SK-N-SH treated with all-trans-retinoic acid at 6 μM for 48 hours (cell line): ENCODE results near the gene PTPRN2.

Experiments used
- ATAC-seq: fragments of 200-7000 bp; cut with Tn5 transposase; 3 replicates; pipeline ENCODE4 v1.9.1; 2020; ENCODE audit warnings: mild to moderate bottlenecking, moderate library complexity
- ARNTL ChIP-seq: fragments of 450-650 bp; formaldehyde crosslinking; IDR thresholded peaks from 2 replicates; pipeline ENCODE4 v1.5.0; 2020; ENCODE audit warnings: low read depth, mild to moderate bottlenecking, moderate library complexity, borderline replicate concordance
- BACH2 ChIP-seq: fragments of 250-450 bp; sonication (Bioruptor Pico); IDR thresholded peaks from 2 replicates; pipeline ENCODE4 v1.9.0; 2021; ENCODE audit warnings: mild to moderate bottlenecking, borderline replicate concordance
- CREB5 ChIP-seq: fragments of 250-450 bp; sonication (Bioruptor Pico); IDR thresholded peaks from 2 replicates; pipeline ENCODE4 v1.5.1; 2020; ENCODE audit warnings: low read depth, mild to moderate bottlenecking, moderate library complexity
- CSDC2 ChIP-seq: fragments of 250-450 bp; sonication (Bioruptor Pico); IDR thresholded peaks from 2 replicates; pipeline ENCODE4 v1.5.0; 2020; ENCODE audit warnings: mild to moderate bottlenecking, moderate library complexity
- CSRNP3 ChIP-seq: fragments of 250-450 bp; sonication (Bioruptor Pico); IDR thresholded peaks from 2 replicates; pipeline ENCODE4 v1.5.1; 2021; ENCODE audit warnings: mild to moderate bottlenecking, moderate library complexity
- GLIS3 ChIP-seq: fragments of 250-450 bp; sonication (Bioruptor Pico); IDR thresholded peaks from 2 replicates; pipeline ENCODE4 v1.5.0; 2020; ENCODE audit warnings: mild to moderate bottlenecking, moderate library complexity
- ISL1 ChIP-seq: fragments of 250-450 bp; sonication (Bioruptor Pico); IDR thresholded peaks from 2 replicates; pipeline ENCODE4 v2.1.2; 2022; ENCODE audit warnings: mild to moderate bottlenecking, moderate library complexity
- OSR1 ChIP-seq: fragments of 250-450 bp; sonication (Bioruptor Pico); IDR thresholded peaks from 2 replicates; pipeline ENCODE4 v1.8.0; 2022; ENCODE audit warnings: moderate library complexity, mild to moderate bottlenecking, inconsistent platforms
- PPARA ChIP-seq: fragments of 250-450 bp; sonication (Bioruptor Pico); IDR thresholded peaks from 2 replicates; pipeline ENCODE4 v1.5.0; 2020; ENCODE audit warnings: mild to moderate bottlenecking, borderline replicate concordance
- RARB ChIP-seq: fragments of 250-450 bp; sonication (Bioruptor Pico); IDR thresholded peaks from 2 replicates; pipeline ENCODE4 v1.8.0; 2021; ENCODE audit warnings: mild to moderate bottlenecking, moderate library complexity
- SNAI2 ChIP-seq: fragments of 250-450 bp; sonication (Bioruptor Pico); IDR thresholded peaks from 2 replicates; pipeline ENCODE4 v1.5.0; 2020; ENCODE audit warnings: mild to moderate bottlenecking, moderate library complexity
- TCF4 ChIP-seq: fragments of 250-450 bp; sonication (Bioruptor Pico); IDR thresholded peaks from 2 replicates; pipeline ENCODE4 v1.8.0; 2021; ENCODE audit warnings: mild to moderate bottlenecking, moderate library complexity, borderline replicate concordance
- TOX ChIP-seq: fragments of 250-450 bp; sonication (Bioruptor Pico); IDR thresholded peaks from 2 replicates; pipeline ENCODE4 v1.8.0; 2021; ENCODE audit warnings: mild to moderate bottlenecking, moderate library complexity, borderline replicate concordance
- ZC3H10 ChIP-seq: fragments of 250-450 bp; sonication (Bioruptor Pico); IDR thresholded peaks from 2 replicates; pipeline ENCODE4 v1.5.1; 2021; ENCODE audit warnings: mild to moderate bottlenecking, moderate library complexity
- ZFP3 ChIP-seq: fragments of 250-450 bp; sonication (Bioruptor Pico); IDR thresholded peaks from 2 replicates; pipeline ENCODE4 v1.5.0; 2020; ENCODE audit warnings: mild to moderate bottlenecking, moderate library complexity
- ZFP30 ChIP-seq: fragments of 450-650 bp; formaldehyde crosslinking; IDR thresholded peaks from 2 replicates; pipeline ENCODE4 v1.5.0; 2022; ENCODE audit warnings: mild to moderate bottlenecking, moderate library complexity
- ZNF565 ChIP-seq: fragments of 450-650 bp; formaldehyde crosslinking; conservative IDR thresholded peaks from 2 replicates; pipeline ENCODE4 v1.5.0; 2020; ENCODE audit warnings: low read depth, mild to moderate bottlenecking, moderate library complexity
- ZNF70 ChIP-seq: fragments of 450-650 bp; formaldehyde crosslinking; IDR thresholded peaks from 2 replicates; pipeline ENCODE4 v1.5.0; 2020; ENCODE audit warnings: mild to moderate bottlenecking, moderate library complexity
- ZNF8 ChIP-seq: fragments of 450-650 bp; formaldehyde crosslinking; IDR thresholded peaks from 2 replicates; pipeline ENCODE4 v1.5.0; 2020; ENCODE audit warnings: mild to moderate bottlenecking, moderate library complexity
- TF ChIP-seq, protein P1 (sequence below): fragments of 250-450 bp; sonication (Bioruptor Pico); IDR thresholded peaks from 2 replicates; pipeline ENCODE4 v1.8.0; 2021; ENCODE audit warnings: low read depth, mild to moderate bottlenecking, moderate library complexity, borderline replicate concordance
- TF ChIP-seq, protein P2 (sequence below): fragments of 250-450 bp; sonication (Bioruptor Pico); IDR thresholded peaks from 2 replicates; pipeline ENCODE4 v1.8.0; 2020; ENCODE audit warnings: mild to moderate bottlenecking, moderate library complexity, borderline replicate concordance
- TF ChIP-seq, protein P3 (sequence below): fragments of 250-450 bp; sonication (Bioruptor Pico); IDR thresholded peaks from 2 replicates; pipeline ENCODE4 v1.5.0; 2020; ENCODE audit warnings: mild to moderate bottlenecking, moderate library complexity

PTPRN2 gene

DNA sequence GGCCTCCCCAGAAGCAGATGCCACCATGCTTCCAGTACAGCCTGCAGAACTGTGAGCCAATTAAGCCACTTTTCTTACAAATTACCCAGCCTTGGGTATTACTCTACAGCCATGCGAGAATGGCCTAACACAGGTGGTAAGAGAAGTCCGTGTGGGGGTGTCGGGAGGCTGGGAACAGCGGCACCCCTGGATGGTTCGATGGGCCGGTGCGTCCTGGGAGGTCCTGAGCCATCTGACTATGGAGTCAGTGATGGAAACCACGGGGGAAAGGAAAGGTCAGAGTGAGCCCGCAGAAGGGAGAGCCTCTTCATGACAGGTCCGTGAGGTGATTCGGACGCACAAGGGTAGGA, 2.5 kb upstream of the PTPRN2 start:
- TF ChIP-seq ZNF70 (CRISPR knock-in tag) (no peak), ZFP30 (CRISPR knock-in tag) (no peak), TOX (no peak), ARNTL (CRISPR knock-in tag) (no peak), ISL1 (CRISPR knock-in tag) (no peak), ZNF565 (CRISPR knock-in tag) (no peak), TCF4 (CRISPR knock-in tag) (no peak), CREB5 (CRISPR knock-in tag) (no peak), ZC3H10 (no peak), SNAI2 (CRISPR knock-in tag) (no peak), CSDC2 (CRISPR knock-in tag) (no peak), RARB (CRISPR knock-in tag) (no peak), ZNF8 (CRISPR knock-in tag) (no peak), CSRNP3 (CRISPR knock-in tag) (no peak), GLIS3 (CRISPR knock-in tag) (no peak), OSR1 (CRISPR knock-in tag) (no peak), BACH2 (CRISPR knock-in tag) (no peak)
- TF ChIP-seq, protein P1, sequence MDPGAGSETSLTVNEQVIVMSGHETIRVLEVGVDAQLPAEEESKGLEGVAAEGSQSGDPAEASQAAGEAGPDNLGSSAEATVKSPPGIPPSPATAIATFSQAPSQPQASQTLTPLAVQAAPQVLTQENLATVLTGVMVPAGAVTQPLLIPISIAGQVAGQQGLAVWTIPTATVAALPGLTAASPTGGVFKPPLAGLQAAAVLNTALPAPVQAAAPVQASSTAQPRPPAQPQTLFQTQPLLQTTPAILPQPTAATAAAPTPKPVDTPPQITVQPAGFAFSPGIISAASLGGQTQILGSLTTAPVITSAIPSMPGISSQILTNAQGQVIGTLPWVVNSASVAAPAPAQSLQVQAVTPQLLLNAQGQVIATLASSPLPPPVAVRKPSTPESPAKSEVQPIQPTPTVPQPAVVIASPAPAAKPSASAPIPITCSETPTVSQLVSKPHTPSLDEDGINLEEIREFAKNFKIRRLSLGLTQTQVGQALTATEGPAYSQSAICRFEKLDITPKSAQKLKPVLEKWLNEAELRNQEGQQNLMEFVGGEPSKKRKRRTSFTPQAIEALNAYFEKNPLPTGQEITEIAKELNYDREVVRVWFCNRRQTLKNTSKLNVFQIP (CRISPR knock-in tag): no peak
- TF ChIP-seq, protein P2, sequence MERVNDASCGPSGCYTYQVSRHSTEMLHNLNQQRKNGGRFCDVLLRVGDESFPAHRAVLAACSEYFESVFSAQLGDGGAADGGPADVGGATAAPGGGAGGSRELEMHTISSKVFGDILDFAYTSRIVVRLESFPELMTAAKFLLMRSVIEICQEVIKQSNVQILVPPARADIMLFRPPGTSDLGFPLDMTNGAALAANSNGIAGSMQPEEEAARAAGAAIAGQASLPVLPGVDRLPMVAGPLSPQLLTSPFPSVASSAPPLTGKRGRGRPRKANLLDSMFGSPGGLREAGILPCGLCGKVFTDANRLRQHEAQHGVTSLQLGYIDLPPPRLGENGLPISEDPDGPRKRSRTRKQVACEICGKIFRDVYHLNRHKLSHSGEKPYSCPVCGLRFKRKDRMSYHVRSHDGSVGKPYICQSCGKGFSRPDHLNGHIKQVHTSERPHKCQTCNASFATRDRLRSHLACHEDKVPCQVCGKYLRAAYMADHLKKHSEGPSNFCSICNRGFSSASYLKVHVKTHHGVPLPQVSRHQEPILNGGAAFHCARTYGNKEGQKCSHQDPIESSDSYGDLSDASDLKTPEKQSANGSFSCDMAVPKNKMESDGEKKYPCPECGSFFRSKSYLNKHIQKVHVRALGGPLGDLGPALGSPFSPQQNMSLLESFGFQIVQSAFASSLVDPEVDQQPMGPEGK (CRISPR knock-in tag): no peak
- TF ChIP-seq, protein P3, sequence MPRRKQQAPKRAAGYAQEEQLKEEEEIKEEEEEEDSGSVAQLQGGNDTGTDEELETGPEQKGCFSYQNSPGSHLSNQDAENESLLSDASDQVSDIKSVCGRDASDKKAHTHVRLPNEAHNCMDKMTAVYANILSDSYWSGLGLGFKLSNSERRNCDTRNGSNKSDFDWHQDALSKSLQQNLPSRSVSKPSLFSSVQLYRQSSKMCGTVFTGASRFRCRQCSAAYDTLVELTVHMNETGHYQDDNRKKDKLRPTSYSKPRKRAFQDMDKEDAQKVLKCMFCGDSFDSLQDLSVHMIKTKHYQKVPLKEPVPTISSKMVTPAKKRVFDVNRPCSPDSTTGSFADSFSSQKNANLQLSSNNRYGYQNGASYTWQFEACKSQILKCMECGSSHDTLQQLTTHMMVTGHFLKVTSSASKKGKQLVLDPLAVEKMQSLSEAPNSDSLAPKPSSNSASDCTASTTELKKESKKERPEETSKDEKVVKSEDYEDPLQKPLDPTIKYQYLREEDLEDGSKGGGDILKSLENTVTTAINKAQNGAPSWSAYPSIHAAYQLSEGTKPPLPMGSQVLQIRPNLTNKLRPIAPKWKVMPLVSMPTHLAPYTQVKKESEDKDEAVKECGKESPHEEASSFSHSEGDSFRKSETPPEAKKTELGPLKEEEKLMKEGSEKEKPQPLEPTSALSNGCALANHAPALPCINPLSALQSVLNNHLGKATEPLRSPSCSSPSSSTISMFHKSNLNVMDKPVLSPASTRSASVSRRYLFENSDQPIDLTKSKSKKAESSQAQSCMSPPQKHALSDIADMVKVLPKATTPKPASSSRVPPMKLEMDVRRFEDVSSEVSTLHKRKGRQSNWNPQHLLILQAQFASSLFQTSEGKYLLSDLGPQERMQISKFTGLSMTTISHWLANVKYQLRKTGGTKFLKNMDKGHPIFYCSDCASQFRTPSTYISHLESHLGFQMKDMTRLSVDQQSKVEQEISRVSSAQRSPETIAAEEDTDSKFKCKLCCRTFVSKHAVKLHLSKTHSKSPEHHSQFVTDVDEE (CRISPR knock-in tag): no peak

GRCh38 chr7:158589653-158590052, 2.0 kb upstream of the PTPRN2 start:
- no peak for ATAC-seq
- TF ChIP-seq PPARA: no peak
- TF ChIP-seq TOX: no peak
- no peak for TF ChIP-seq ISL1 (CRISPR knock-in tag)
- TF ChIP-seq SNAI2 (CRISPR knock-in tag): no peak
- TF ChIP-seq RARB (CRISPR knock-in tag): no peak
- no peak for TF ChIP-seq CSDC2 (CRISPR knock-in tag)

More for the DNA sequence above, 2.5 kb upstream of the PTPRN2 start:
- no peak for ATAC-seq

DNA sequence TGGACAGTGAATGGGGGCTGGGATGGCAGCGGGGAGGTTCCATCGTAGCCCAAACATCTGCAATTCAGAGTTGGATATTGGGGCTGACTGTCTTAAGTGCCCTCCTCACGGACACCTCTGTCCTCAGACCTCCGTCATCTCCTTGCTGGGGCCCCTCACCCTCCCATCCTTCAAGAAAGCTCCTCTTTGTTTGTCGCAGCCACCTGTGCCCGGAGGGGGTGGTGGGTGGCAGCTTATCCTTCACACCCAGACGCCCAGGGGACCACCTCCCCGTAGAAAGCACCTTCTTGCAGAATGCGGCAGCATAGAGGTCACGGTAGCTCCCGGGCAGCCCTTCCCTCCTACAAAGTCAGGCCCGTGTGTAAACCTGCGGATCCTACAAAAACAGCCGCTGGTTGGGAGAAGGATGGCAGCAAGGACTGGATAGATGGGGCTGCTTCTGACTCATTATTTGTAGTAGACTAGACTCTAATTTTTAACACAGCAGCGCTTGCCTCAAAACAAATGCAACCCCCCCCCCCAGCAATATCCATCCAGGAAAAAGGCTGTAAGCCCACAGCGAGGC, 1.3 kb upstream of the PTPRN2 start:
- ATAC-seq: no peak
- no peak for TF ChIP-seq ZNF8 (CRISPR knock-in tag)
- no peak for TF ChIP-seq ZFP30 (CRISPR knock-in tag)
- TF ChIP-seq, protein P1 (CRISPR knock-in tag): no peak
- TF ChIP-seq, protein P3 (CRISPR knock-in tag): no peak
- TF ChIP-seq, protein P2 (CRISPR knock-in tag): no peak
- no peak for TF ChIP-seq OSR1 (CRISPR knock-in tag)
- TF ChIP-seq BACH2 (CRISPR knock-in tag): no peak
- no peak for TF ChIP-seq ZFP3
- TF ChIP-seq PPARA: no peak
